ENCODE results near the gene NNT.

DNA sequence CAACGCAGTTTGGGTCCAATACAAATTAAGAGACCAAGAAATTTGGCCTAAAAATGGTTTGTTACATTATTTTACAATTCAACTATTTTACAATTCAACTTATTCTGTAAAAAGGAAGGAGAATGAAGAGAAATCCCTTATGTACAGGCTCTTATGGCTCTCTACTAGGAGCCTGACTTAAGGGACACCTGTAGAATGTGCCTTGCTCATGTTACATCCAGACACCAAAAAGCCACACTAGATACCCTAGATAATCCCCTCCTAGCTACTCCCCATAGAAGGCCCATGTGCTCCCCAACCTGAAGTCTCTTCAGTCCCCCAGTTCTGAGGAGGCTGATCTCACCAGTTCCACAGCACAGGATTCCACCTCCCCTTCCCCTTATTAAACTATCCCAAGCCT, 14.1 kb upstream of the NNT start:
- TF ChIP-seq, protein P1, sequence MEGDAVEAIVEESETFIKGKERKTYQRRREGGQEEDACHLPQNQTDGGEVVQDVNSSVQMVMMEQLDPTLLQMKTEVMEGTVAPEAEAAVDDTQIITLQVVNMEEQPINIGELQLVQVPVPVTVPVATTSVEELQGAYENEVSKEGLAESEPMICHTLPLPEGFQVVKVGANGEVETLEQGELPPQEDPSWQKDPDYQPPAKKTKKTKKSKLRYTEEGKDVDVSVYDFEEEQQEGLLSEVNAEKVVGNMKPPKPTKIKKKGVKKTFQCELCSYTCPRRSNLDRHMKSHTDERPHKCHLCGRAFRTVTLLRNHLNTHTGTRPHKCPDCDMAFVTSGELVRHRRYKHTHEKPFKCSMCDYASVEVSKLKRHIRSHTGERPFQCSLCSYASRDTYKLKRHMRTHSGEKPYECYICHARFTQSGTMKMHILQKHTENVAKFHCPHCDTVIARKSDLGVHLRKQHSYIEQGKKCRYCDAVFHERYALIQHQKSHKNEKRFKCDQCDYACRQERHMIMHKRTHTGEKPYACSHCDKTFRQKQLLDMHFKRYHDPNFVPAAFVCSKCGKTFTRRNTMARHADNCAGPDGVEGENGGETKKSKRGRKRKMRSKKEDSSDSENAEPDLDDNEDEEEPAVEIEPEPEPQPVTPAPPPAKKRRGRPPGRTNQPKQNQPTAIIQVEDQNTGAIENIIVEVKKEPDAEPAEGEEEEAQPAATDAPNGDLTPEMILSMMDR (IDR thresholded peaks at IDR 0.05) = no peak
- TF ChIP-seq EZH2phosphoT487 (IDR thresholded peaks at IDR 0.05) (no peak), EZH2 (IDR thresholded peaks at IDR 0.05) (no peak)

Measured in neural progenitor cell (in vitro differentiated cells).